ENCODE measurements around the gene TEX19. TPM values are rescaled to one million over a fixed set of nuclear protein-coding genes. Genes with fewer than 3 reads are reported as not detected.
"Not testable (repeated sequence)": the region's sequence is repeated elsewhere in the genome, so short reads cannot be mapped to it uniquely, and the experiment has no call there.

Gene TEX19
- total RNA-seq, 1 donor from 2014 or later = not detected

- peak; percentile 75 for DNase-seq
Observed at GRCh38 chr17:82356845-82357355, 2.1 kb upstream of the TEX19 start.

DNA sequence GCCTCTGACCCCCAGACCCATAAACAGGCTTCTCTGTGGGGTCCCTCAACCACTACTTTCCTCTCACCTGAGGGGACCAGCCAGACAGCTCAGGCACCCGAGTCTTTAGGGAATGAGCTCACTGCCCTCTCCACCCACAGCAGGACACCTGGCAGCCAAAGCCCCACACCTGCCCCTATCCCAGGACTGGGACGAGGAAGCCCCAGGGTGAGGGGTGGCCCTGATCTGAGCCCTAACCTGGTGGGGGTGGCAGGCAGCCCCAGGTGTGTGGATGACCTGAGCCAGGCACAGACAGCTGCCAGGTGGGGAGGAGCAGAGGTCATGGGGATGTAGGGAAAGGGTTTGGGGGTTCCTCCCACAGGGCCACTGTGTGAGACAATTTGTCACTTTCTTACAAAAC, 1.7 kb upstream of the TEX19 start:
- no peak for DNase-seq

DNA sequence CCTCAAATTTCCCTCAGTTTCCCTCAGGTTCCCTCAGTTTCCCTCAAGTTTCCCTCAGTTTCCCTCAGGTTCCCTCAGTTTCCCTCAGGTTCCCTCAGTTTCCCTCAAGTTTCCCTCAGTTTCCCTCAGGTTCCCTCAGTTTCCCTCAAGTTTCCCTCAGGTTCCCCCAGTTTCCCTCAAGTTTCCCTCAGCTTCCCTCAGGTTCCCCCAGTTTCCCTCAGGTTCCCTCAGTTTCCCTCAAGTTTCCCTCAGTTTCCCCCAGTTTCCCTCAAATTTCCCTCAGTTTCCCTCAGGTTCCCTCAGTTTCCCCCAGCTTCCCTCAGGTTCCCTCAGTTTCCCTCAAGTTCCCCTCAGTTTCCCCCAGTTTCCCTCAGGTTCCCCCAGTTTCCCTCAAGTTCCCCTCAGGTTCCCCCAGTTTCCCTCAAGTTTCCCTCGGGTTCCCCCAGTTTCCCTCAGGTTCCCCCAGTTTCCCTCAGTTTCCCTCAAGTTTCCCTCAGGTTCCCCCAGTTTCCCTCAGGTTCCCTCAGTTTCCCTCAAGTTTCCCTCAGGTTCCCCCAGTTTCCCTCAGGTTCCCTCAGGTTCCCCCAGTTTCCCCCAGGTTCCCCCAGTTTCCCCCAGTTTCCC, 516 bp downstream of the TEX19 start:
- not testable (repeated sequence) for DNase-seq

DNA sequence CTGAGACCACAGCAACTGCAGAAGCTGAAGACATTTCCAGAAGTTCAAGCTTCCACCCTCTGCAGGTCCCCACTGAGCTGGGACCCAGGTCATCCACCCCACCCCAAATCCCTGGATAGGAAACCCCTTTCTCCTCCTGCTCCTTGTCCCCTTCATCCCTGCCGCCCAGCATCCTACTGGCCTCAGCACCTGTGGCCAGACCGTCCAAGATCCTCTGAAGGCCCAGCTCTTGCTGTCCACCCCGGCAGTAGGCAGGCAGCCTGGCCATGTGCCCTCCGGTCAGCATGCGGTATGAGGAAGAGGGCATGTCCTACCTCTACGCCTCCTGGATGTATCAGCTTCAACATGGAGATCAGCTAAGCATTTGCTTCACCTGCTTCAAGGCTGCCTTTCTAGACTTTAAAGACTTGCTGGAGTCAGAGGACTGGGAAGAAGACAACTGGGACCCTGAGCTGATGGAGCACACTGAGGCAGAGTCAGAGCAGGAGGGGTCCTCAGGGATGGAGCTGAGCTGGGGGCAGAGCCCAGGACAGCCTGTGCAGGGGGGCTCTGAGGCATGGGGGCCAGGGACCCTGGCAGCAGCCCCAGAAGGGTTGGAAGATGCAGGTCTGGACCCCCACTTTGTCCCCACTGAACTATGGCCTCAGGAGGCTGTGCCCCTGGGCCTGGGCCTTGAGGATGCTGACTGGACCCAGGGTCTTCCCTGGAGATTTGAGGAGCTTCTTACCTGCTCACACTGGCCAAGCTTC, 3.0 kb downstream of the TEX19 start:
- DNase-seq = no peak

DNA sequence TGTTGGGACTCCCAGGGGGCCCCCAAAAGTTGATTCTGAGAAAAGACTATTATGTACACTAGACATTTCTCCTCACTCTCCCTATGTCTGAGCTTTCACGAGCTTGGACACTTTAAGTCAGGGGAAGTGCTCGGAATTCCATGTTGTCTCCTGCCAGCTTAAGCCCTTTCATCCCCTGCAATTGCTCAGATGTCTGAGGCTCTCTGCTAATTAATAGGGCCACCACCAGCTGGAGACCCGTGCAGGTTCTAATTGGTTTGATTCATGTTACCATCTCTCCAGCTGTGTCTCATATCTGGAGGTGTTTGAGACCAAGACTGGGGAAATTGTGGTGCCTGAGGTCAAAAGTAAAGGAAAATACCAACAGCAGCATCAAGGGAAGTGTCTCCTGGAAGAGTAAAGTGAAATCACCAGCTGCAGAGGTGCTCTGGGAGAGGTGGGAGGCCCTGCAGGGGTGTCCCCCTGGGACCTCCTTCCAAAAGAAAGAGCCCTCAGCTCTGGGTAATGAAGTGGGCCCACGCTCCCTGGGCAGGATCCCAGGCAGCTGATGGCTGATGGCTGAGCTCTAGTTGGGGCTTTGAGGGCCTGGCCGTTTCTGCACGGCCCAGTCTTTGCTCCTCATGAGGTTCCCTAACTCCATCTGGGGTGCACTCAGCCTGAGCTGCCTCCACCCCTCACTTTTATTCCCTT, 6.7 kb downstream of the TEX19 start:
- DNase-seq = no peak

DNA sequence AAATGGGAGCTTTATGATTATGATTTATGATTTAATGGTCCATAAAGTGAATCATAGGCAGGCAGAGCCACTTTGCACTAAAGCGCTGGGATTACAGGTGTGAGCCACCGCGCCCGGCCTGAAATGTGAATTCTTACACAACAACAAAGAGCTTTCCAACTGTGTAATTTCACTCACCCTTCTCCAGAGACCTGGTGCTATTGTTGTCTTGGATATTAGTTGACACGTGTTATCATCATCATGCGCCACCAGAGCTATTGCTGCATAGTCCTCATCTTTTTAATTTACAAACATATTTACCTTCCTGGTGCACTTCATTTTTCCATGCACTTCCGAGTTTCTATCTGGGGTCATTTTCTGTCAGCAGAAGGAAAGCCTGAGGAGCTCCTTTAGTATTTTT, 7.7 kb downstream of the TEX19 start:
- DNase-seq = no peak

DNA sequence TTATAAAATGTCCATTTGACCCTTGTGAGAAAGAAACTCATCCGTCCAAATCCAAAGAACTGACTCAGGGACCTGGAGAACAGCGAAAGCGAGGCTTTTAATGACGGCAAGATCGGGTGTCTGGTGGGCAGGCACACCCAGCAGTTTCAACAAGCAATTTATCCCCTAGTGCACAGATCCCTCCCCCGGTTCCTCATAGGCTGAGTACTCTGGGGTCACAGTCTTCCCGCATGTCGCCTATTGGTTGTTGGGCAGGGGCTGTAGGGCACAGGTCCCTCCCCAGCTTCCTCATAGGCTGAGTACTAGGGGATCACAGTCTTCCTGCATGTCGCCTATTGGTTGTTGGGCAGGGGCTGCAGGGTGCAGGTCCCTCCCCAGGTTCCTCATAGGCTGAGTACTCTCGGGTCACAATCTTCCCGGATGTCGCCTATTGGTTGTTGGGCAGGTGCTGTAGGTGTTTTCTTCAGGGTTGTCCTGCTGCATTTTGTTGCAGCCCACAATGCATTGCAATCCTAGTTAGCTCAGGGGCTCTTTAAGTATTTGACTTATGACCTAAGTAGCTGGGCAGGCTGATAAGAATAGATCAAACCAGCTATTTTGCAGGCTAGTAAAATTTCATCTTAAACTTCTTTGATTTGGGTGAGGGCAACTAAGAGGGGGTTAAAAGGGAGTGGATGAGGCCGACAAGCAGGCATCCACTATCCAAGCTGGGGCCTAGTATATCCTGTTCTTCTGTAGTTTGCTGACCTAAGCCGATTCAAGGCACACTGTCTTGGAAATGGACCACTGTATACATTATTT, 8.9 kb downstream of the TEX19 start:
- peak; percentile 60 for DNase-seq

- DNase-seq = no peak
Observed at GRCh38 chr17:82369211-82369610, 10.2 kb downstream of the TEX19 start.

- DNase-seq = peak; percentile 46
Observed at GRCh38 chr17:82370471-82371332, 11.7 kb downstream of the TEX19 start.

DNA sequence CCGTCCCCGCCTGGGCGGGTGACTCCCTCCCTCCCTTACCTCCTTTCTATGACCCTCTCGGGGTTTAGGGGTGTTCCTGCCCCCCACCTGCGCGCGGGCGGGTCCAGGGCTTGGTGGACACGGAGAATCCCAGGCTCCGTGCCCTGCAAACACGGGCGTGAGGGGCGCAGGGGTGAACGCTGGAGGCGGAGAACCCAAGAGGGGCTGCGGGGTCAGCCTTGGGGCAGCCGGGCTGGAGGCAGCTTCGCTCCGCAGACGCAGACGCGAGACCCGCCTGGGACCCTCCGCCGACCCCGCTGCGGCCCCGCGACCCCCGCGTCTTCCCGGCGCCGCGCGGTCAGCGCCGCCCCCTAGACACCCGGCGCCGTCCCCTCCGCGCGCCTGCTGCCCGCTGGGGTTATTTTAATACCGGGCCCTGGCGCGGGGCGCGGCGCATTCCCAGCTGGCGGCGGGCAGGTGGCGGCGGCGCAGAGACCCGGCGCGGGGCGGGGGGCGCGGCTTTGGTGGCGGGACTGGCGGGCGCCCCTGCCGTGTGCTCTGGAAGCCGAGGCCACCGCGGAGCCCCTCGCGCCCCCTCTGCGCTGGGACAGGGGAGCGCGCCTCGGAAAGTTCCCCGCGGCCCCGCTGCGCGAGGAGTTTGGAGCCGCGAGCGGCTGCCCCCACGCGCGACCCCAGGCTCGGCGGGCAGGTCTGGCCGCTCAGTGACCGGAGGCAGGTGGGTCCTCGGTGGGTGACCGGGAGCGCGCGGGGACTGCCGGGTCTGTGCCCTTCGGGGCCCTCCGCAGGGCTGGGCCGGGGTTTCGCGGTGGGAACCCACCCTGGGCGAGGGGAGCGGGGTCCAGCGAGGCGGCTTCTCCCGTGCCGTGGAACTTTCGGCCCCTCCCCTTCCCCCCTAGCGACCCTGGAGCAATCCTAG, 12.5 kb downstream of the TEX19 start, which contains the start of gene UTS2R:
Gene UTS2R (plus strand): TSS at position 433 of the 916 bp plus-strand sequence. CDS start 2,560 bp downstream, outside the sequence.
- peak; percentile 73 for DNase-seq

DNA sequence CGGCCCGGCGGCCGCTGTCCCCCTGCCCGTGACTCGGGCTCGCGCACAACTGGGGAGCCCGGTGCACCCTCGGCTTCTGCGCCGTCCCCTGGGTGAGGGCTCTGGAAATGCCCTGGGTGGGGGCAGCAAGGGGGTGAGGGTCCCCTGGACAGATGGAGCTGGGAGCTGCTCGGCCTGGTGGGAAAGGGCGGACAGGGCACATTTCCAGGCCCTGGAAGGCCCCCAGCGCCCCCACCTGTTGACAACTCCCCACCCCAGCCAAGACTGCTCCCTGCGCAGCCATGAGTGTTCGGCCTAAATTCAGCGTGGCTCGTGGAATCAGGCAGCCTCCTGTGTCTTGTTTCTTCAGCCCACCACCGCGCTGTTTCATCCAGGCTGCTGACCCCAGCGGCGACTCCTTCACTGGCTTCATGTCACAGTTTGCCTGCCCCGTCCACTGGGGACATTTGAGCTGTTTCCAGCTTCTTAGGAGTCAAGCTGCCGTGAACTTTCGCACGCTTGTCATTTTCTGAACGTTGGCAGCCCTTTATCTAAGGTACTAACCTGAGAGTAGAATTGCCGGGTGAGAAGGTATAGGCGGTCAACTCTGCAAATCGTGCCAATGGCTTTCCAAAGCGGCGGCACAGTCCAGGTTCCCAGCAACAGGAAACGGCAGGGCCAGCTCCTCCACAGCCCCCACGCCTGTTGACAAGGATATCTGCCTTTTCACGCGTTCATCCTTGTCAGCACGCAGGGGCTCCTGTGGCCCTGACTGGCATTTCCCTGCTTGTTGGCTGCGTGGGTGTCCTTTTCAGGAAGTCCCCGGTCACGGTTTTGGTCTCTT, 13.4 kb downstream of the TEX19 start:
- DNase-seq = no peak

- not testable (repeated sequence) for DNase-seq
Observed at GRCh38 chr17:82373072-82373452, 14.0 kb downstream of the TEX19 start.

DNA sequence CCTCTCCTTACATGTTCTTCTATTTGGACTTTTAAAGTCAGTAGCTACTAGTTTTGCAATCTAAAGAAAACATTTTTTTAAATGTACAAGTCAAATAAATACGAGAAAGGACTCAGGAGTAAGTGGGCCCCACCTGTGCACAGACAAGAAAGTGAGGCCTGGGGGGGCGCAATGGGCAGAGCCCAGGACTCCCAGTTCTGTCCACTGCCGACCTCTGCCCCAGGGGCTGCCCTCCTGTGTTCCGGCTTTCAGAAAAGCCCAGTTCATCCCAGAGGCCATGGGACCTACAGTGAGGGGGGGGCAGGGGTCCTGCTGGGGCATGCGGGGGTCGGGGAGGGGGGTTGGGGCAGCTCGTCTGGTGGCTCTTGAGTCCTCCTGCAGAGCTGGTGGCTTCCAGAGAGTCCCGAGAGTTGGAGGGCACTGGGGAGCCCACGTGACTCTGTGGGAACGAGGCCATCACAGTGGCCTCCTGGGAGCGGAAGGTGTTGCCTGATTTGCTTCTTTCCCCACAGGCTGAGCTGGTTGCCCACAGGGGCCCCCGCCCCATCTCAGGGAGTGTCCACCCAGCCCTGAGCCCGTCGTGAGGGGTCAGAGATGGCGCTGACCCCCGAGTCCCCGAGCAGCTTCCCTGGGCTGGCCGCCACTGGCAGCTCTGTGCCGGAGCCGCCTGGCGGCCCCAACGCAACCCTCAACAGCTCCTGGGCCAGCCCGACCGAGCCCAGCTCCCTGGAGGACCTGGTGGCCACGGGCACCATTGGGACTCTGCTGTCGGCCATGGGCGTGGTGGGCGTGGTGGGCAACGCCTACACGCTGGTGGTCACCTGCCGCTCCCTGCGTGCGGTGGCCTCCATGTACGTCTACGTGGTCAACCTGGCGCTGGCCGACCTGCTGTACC, 14.9 kb downstream of the TEX19 start:
- no peak for DNase-seq

DNA sequence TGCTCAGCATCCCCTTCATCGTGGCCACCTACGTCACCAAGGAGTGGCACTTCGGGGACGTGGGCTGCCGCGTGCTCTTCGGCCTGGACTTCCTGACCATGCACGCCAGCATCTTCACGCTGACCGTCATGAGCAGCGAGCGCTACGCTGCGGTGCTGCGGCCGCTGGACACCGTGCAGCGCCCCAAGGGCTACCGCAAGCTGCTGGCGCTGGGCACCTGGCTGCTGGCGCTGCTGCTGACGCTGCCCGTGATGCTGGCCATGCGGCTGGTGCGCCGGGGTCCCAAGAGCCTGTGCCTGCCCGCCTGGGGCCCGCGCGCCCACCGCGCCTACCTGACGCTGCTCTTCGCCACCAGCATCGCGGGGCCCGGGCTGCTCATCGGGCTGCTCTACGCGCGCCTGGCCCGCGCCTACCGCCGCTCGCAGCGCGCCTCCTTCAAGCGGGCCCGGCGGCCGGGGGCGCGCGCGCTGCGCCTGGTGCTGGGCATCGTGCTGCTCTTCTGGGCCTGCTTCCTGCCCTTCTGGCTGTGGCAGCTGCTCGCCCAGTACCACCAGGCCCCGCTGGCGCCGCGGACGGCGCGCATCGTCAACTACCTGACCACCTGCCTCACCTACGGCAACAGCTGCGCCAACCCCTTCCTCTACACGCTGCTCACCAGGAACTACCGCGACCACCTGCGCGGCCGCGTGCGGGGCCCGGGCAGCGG, 15.7 kb downstream of the TEX19 start:
- DNase-seq = no peak

DNA sequence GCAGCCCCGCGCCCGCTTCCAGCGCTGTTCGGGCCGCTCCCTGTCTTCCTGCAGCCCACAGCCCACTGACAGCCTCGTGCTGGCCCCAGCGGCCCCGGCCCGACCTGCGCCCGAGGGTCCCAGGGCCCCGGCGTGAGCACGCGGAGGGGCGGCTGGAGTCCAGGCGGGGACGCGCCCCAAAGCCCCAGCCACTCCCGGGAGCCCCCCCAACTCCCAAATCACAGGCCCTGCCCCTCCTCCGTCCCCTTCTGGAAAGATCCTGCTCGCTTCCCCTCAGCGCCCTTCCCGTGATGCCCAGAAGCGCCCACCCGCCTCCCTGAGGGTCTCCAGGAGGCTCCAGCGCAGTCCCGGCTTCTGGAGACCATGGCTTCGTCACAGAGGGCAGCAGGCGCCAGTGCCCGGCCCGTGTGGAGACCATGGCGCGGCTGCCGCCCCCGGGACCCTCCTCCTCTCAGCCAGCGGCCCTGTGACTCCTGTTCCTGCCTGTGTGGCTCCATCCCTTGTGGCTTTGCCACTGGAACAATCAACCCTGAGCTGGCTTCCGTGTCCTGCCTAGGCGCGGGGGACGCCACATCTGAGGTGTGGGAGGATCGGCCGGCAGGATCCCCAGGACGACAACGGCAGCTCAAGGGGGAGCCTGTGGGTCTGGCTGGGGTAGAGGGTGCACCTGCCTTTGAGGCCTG, 16.5 kb downstream of the TEX19 start:
- no peak for DNase-seq

DNA sequence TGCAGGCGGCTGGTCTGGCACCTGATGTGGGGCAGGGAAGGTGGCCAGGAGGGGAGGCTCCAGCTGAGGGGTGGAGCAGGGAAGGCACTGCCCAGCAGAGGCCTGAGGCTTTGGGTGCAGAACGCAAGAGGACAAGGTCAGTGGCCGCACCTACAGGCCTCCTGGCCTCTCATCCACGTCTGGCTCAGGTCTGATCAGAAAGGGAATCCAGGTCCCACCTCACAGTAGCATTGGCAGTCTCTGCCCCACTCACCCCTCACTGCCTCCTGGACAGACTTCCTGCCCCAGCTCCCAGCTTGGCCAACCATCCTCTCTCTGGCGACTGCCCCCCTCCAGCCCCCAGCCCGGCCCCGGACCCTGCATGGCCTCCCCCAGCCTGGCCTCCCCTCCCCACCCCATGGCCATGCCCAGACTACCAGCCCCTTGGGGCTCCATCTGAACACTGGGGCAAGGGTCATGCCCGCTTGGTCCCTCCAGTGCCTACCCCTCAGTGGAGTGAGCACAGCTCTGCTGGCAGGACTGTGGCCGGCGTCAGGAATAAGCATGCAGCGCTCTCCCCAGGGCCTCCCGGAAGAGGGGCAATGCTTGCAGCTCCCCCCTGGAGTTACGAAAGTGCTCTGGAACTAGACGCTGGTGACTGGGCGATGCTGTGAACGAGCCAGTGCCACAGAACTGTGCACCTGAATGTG, 17.1 kb downstream of the TEX19 start:
- DNase-seq = no peak
